ENCODE data around the gene RCOR1. TPM values are rescaled to one million over a fixed set of nuclear protein-coding genes. Genes with fewer than 3 reads are reported as not detected.

Gene RCOR1
- total and polyA plus RNA-seq, 7 experiments from 2014 or later = 0.63 to 34.4 (median 19.6) TPM

- Mint-ChIP-seq H3K27me3 (no peaks in the 10 kb centered on the region), H3K9me3 (peaks cover 0 to 2% (median 0%) of the 10 kb centered on the region in 11 donors), H3K27ac (peak overlapping the region; percentile 79 to 96 (median 91)), H3K4me3 (peak overlapping the region; percentile 84 to 98 (median 90)), H3K36me3 (peaks cover 0 to 23% (median 4%) of the 10 kb centered on the region in 5 donors), H3K4me1 (peaks cover 43 to 69% (median 62%) of the 10 kb centered on the region in 7 donors)
- Histone ChIP-seq H3K9me3 (ENCODE audit: control insufficient read depth in 2 of 3, low read length in 3 of 3) (no peaks in the 10 kb centered on the region), H3K27ac (ENCODE audit: low read depth, low read length) (peak overlapping the region; percentile 97), H3K4me1 (ENCODE audit: control insufficient read depth in 2 of 2, insufficient read depth in 2 of 2, low read length in 2 of 2) (peaks cover 18 to 54% of the 10 kb centered on the region in 2 donors), H3K36me3 (ENCODE audit: control insufficient read depth in 2 of 3, insufficient read depth in 3 of 3, low read length in 3 of 3) (no peaks in the 10 kb centered on the region), H3K4me3 (ENCODE audit: low read length) (peak overlapping the region; percentile 64), H3K27me3 (ENCODE audit: control insufficient read depth in 2 of 2, insufficient read depth in 2 of 2, low read length in 2 of 2) (no peaks in the 10 kb centered on the region)
- intact Hi-C loops (cut with micrococcal nuclease) = loop anchor here (1.0 to 10.0 kb wide), 10 partner anchors 27 to 936 kb away; partner anchors contain the start of genes ZNF839 (in 2 of the 2), CDC42BPB (in 1 of the 2), MARK3 (in 1 of the 2) and XRCC3 (in 1 of the 2)
- POLR2A ChIA-PET = interaction anchor here (0.7 to 0.8 kb wide), 2 partner anchors 281 to 634 kb away, joined by 3 to 4 read pairs; no protein-coding TSS in a partner anchor
- CTCF ChIA-PET = no interaction called here
- no peak for ATAC-seq
- peak in 8 of 9 donors; percentile 32 to 59 (median 44) for DNase-seq
These were observed 186.1 kb downstream of the RCOR1 start for GRCh38 chr14:102778338-102779083.

- DNase-seq (no peak), ATAC-seq (no peak)
- Mint-ChIP-seq H3K27ac (peak overlapping the region; percentile 79 to 96 (median 91)), H3K4me1 (peaks cover 47 to 74% (median 66%) of the 10 kb centered on the region in 7 donors), H3K36me3 (peaks cover 0 to 23% (median 4%) of the 10 kb centered on the region in 5 donors), H3K27me3 (no peaks in the 10 kb centered on the region), H3K4me3 (peak overlapping the region; percentile 84 to 98 (median 90)), H3K9me3 (peaks cover 0 to 2% (median 0%) of the 10 kb centered on the region in 11 donors)
- CTCF ChIA-PET = no interaction called here
- intact Hi-C loops (cut with micrococcal nuclease) = loop anchor here (2.0 to 10.0 kb wide), 9 partner anchors 40 to 936 kb away; partner anchors contain the start of genes ZNF839 (in 2 of the 2), CDC42BPB (in 1 of the 2), MARK3 (in 1 of the 2) and XRCC3 (in 1 of the 2)
- POLR2A ChIA-PET = interaction anchor here (0.7 to 1.3 kb wide), 3 partner anchors 122 to 634 kb away, joined by 3 to 4 read pairs (median 3); no protein-coding TSS in a partner anchor
- no peaks in the 10 kb centered on the region for H3K36me3 ChIP-seq (ENCODE audit: control insufficient read depth in 2 of 3, insufficient read depth in 3 of 3, low read length in 3 of 3)
- peak overlapping the region; percentile 64 for H3K4me3 ChIP-seq (ENCODE audit: low read length)
- H3K4me1 ChIP-seq (ENCODE audit: control insufficient read depth in 2 of 2, insufficient read depth in 2 of 2, low read length in 2 of 2) = peaks cover 18 to 56% of the 10 kb centered on the region in 2 donors
- peak overlapping the region; percentile 97 for H3K27ac ChIP-seq (ENCODE audit: low read depth, low read length)
- no peaks in the 10 kb centered on the region for H3K27me3 ChIP-seq (ENCODE audit: control insufficient read depth in 2 of 2, insufficient read depth in 2 of 2, low read length in 2 of 2)
- no peaks in the 10 kb centered on the region for H3K9me3 ChIP-seq (ENCODE audit: control insufficient read depth in 2 of 3, low read length in 3 of 3)
These were observed 186.6 kb downstream of the RCOR1 start for GRCh38 chr14:102779084-102779462.

DNA sequence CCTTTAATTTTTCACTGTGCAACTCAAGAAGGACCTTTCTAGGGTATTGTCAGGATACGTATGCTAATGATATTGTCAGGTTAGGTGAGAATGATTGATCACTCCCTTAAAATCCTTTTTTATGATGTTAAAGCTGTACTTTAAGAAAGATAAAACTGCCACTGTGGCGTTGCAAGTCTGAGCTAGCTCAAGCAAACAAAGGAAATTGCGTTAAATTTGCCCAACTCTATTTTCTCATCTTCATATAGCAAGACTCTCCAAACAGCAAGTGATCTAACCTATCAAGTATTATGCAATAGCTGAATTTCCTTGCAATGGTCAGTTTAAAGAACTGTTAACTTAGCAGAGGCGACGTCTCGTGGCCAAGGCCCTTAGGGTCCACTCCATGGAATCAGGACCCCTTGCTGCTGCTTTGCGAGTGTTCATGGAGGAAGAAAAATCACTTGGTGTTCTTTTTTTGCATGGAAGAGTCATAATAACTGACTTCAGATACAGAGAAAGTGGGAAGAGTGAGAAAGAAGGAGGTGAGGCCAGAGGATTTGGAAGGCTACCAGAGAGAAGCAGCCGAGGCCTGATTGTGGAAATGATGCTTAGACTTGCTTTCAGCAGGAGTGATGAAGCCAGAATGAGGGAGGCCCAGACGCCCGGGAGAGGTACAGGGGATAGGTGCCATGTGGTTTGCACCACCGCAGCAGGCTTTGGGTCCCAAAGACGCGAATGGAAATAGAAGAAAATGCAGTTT is 187.3 kb downstream of the RCOR1 start:
- Mint-ChIP-seq H3K9me3 (peaks cover 0 to 2% (median 0%) of the 10 kb centered on the region in 11 donors), H3K4me3 (peak overlapping the region; percentile 60 to 98 (median 90)), H3K36me3 (peaks cover 0 to 23% (median 4%) of the 10 kb centered on the region in 5 donors), H3K27me3 (no peaks in the 10 kb centered on the region), H3K4me1 (peaks cover 49 to 73% (median 64%) of the 10 kb centered on the region in 7 donors), H3K27ac (peak overlapping the region in 8 of 9 donors; percentile 26 to 96 (median 66))
- no peaks in the 10 kb centered on the region for H3K9me3 ChIP-seq (ENCODE audit: control insufficient read depth in 2 of 3, low read length in 3 of 3)
- DNase-seq (no peak), ATAC-seq (no peak)
- CTCF ChIA-PET = no interaction called here
- intact Hi-C loops (cut with micrococcal nuclease) = loop anchor here (2.0 to 10.0 kb wide), 9 partner anchors 39 to 935 kb away; partner anchors contain the start of genes ZNF839 (in 2 of the 2), CDC42BPB (in 1 of the 2), MARK3 (in 1 of the 2) and XRCC3 (in 1 of the 2)
- no peak overlapping the region for H3K27ac ChIP-seq (ENCODE audit: low read depth, low read length)
- H3K4me1 ChIP-seq (ENCODE audit: control insufficient read depth in 2 of 2, insufficient read depth in 2 of 2, low read length in 2 of 2) = peaks cover 17 to 51% of the 10 kb centered on the region in 2 donors
- H3K4me3 ChIP-seq (ENCODE audit: low read length) = no peak overlapping the region
- H3K36me3 ChIP-seq (ENCODE audit: control insufficient read depth in 2 of 3, insufficient read depth in 3 of 3, low read length in 3 of 3) = no peaks in the 10 kb centered on the region
- POLR2A ChIA-PET = interaction anchor here (0.8 to 1.3 kb wide), 2 partner anchors 121 to 635 kb away, joined by 3 read pairs; no protein-coding TSS in a partner anchor
- H3K27me3 ChIP-seq (ENCODE audit: control insufficient read depth in 2 of 2, insufficient read depth in 2 of 2, low read length in 2 of 2) = no peaks in the 10 kb centered on the region

Other genes with a start within 250 kb of the RCOR1 start
- 10 to 100 TPM; 16.8 to 34.4 (median 31.8) TPM for gene CINP, start 229.8 kb upstream of the RCOR1 start, total RNA-seq
- 10 to 100 TPM; 43.7 to 57.2 TPM for gene CINP, start 229.8 kb upstream of the RCOR1 start, polyA plus RNA-seq
- gene TECPR2, start 229.7 kb upstream of the RCOR1 start, total RNA-seq = 10 to 100 TPM in 3 of 5 experiments, 1 to 10 TPM in 2; 8.7 to 12.9 (median 11.4) TPM
- 1 to 10 TPM; 5.2 to 6.7 TPM for gene TECPR2, start 229.7 kb upstream of the RCOR1 start, polyA plus RNA-seq
- gene ANKRD9, start 82.9 kb upstream of the RCOR1 start, total RNA-seq = 1 to 10 TPM; 1.1 to 8.1 (median 2.2) TPM
- under 1 TPM; 0.26 to 0.72 TPM for gene ANKRD9, start 82.9 kb upstream of the RCOR1 start, polyA plus RNA-seq
- gene TRAF3, start 184.8 kb downstream of the RCOR1 start, total RNA-seq = 10 to 100 TPM; 27.7 to 74.4 (median 44.1) TPM
- 10 to 100 TPM; 16.1 to 23.8 TPM for gene TRAF3, start 184.8 kb downstream of the RCOR1 start, polyA plus RNA-seq

Measured in naive thymus-derived CD4-positive, alpha-beta T cell (primary cell).